K562 (cell line): ENCODE results near the gene TLX3. TPM values are rescaled to one million over a fixed set of nuclear protein-coding genes. Genes with fewer than 3 reads are reported as not detected.

Experiments
- ATAC-seq: fragments of 200-7000 bp; cut with Tn5 transposase; 3 replicates; pipeline ENCODE4 v1.9.1; 2020; ENCODE audit warnings: moderate library complexity
- BruUV-seq: library from RNA; stranded (reverse); fragments of 400-500 nt; replicated peaks from 2 replicates; lab custom pipeline; 2021; lab: Mats Ljungman, UMichigan
- CTCF ChIA-PET: fragments of 300-600 bp; formaldehyde crosslinking; extraction: SDS; loops from one replicate; lab custom pipeline; 2021; ENCODE audit warnings: low intra/inter-chr PET ratio; lab: Yijun Ruan, JAX
- POLR2A ChIA-PET: fragments of 300-600, 350-650 bp; sonication (Branson Sonifier 250); formaldehyde crosslinking; extraction: SDS; loops from one replicate; lab custom pipeline; 2021; ENCODE audit warnings: antibody characterized with exemption, inconsistent platforms; lab: Yijun Ruan, JAX
- DNase-seq, 4 experiments: peaks; one replicate each; pipeline versions ENCODE4 v3.0.0 to v3.0.0-alpha.2; 2011 to 2018; ENCODE audit warnings: low spot score in 3 of 4, mixed read lengths in 3 of 4; ENCODE audit errors: extremely low read depth in 1 of 4
- FAIRE-seq: peaks from 2 replicates; lab custom pipeline; 2011; peaks lifted over from hg19 to GRCh38; lab: Jason Lieb, UNC
- H2AFZ ChIP-seq: 2 replicates; pipeline ENCODE4 v1.6.0; 2011; ENCODE audit warnings: low read depth, low read length, control low read depth, inconsistent platforms
- H3K27ac ChIP-seq: fragments of 200-600 bp; 3 replicates; pipeline ENCODE4 v1.8.0; 2011; ENCODE audit warnings: low read depth, mild to moderate bottlenecking, control low read depth, inconsistent platforms, low read length, moderate library complexity, mixed read lengths; ENCODE audit errors: extremely low read depth
- H3K27me3 ChIP-seq, 2 experiments: fragments of 300-600 bp in 1 of 2; 2 replicates in 1 of 2; 3 replicates in 1 of 2; pipeline versions ENCODE4 v1.6.0 to v1.8.0; 2011; ENCODE audit warnings: inconsistent platforms in 2 of 2, low read length in 2 of 2, mild to moderate bottlenecking in 1 of 2, mixed read lengths in 1 of 2, moderate library complexity in 1 of 2; ENCODE audit not compliant: control insufficient read depth in 2 of 2, insufficient read depth in 2 of 2
- H3K36me3 ChIP-seq: fragments of 300-600 bp; 3 replicates; pipeline ENCODE4 v1.8.0; 2011; ENCODE audit warnings: mild to moderate bottlenecking, low read length, inconsistent platforms; ENCODE audit not compliant: control insufficient read depth, insufficient read depth
- H3K4me1 ChIP-seq, 2 experiments: fragments of 200-600 bp in 1 of 2; replicated peaks in 1 of 2; 2 replicates in 1 of 2; 3 replicates in 1 of 2; pipeline versions ENCODE4 v1.5.1 to v1.8.0; 2011; ENCODE audit warnings: inconsistent platforms in 2 of 2, low read length in 2 of 2, mild to moderate bottlenecking in 1 of 2, mixed read lengths in 1 of 2, moderate library complexity in 1 of 2; ENCODE audit not compliant: control insufficient read depth in 2 of 2, insufficient read depth in 2 of 2
- H3K4me2 ChIP-seq: 2 replicates; pipeline ENCODE4 v1.6.1; 2011; ENCODE audit warnings: low read length, control low read depth, inconsistent platforms, mixed read lengths; ENCODE audit not compliant: insufficient read depth
- H3K4me3 ChIP-seq: fragments of 200-600 bp; sonication (generic), shearing (Covaris generic); 2 replicates; pipeline ENCODE4 v1.5.1; 2016; ENCODE audit warnings: control low read depth, inconsistent platforms
- H3K79me2 ChIP-seq: fragments of 200-600 bp; 3 replicates; pipeline ENCODE4 v1.8.0; 2011; ENCODE audit warnings: low read length, inconsistent platforms; ENCODE audit not compliant: control insufficient read depth, insufficient read depth
- H3K9ac ChIP-seq, 2 experiments: 2 replicates each; pipeline versions ENCODE4 v1.6.0 to v1.6.1; 2011; ENCODE audit warnings: low read depth in 2 of 2, low read length in 2 of 2, control low read depth in 1 of 2, inconsistent platforms in 1 of 2, mild to moderate bottlenecking in 1 of 2, mixed read lengths in 1 of 2; ENCODE audit not compliant: insufficient read depth in 1 of 2
- H3K9me1 ChIP-seq: one replicate; pipeline ENCODE4 v1.6.0; 2011; ENCODE audit warnings: inconsistent platforms, mild to moderate bottlenecking, low read length, moderate library complexity; ENCODE audit not compliant: control insufficient read depth, insufficient read depth
- H3K9me3 ChIP-seq: replicated peaks from 2 replicates; pipeline ENCODE4 v1.5.1; 2011; ENCODE audit warnings: low read depth, low read length, inconsistent platforms; ENCODE audit not compliant: control insufficient read depth, insufficient read depth
- H4K20me1 ChIP-seq: replicated peaks from 2 replicates; pipeline ENCODE4 v1.6.1; 2011; ENCODE audit warnings: low read length, inconsistent platforms, mixed read lengths; ENCODE audit not compliant: control insufficient read depth, insufficient read depth
- ARID2 ChIP-seq: fragments of 450-650 bp; IDR thresholded peaks from 2 replicates; pipeline ENCODE4 v1.6.1; 2017; ENCODE audit warnings: antibody characterized with exemption, mild to moderate bottlenecking
- CCAR2 ChIP-seq: fragments of 200-400 bp; formaldehyde crosslinking; IDR thresholded peaks from 2 replicates; pipeline ENCODE4 v1.6.1; 2017; ENCODE audit warnings: mild to moderate bottlenecking, low read depth, low read length
- CHAMP1 ChIP-seq: fragments of 450-650 bp; IDR thresholded peaks from 2 replicates; pipeline ENCODE4 v1.6.1; 2016; ENCODE audit warnings: mild to moderate bottlenecking
- DPF2 ChIP-seq: fragments of 450-650 bp; IDR thresholded peaks from 2 replicates; pipeline ENCODE4 v1.6.1; 2016
- ETS2 ChIP-seq: IDR thresholded peaks from 2 replicates; pipeline ENCODE4 v1.6.1; 2016; ENCODE audit warnings: borderline replicate concordance, missing genetic modification characterization, mild to moderate bottlenecking, moderate library complexity, missing compliant biosample characterization; ENCODE audit not compliant: poor library complexity, severe bottlenecking
- HDGF ChIP-seq: fragments of 450-650 bp; IDR thresholded peaks from 2 replicates; pipeline ENCODE4 v1.6.1; 2016
- HOMEZ ChIP-seq: fragments of 250-450 bp; sonication (Bioruptor Pico); IDR thresholded peaks from 2 replicates; pipeline ENCODE4 v1.4.0; 2020; ENCODE audit warnings: mild to moderate bottlenecking, moderate library complexity
- IFI16 ChIP-seq: fragments of 250-450 bp; sonication (Bioruptor Pico); IDR thresholded peaks from 2 replicates; pipeline ENCODE4 v2.1.2; 2022; ENCODE audit warnings: mild to moderate bottlenecking, inconsistent platforms
- MAFF ChIP-seq: IDR thresholded peaks from 2 replicates; pipeline ENCODE4 v1.6.1; 2012; ENCODE audit warnings: low read length, improper control_type of control experiment
- MAFG ChIP-seq: fragments of 450-650 bp; conservative IDR thresholded peaks from 2 replicates; pipeline ENCODE4 v1.6.1; 2016; ENCODE audit warnings: missing genetic modification characterization, missing compliant biosample characterization
- SIRT6 ChIP-seq: IDR thresholded peaks from one replicate; pipeline ENCODE4 v1.6.1; 2012; ENCODE audit warnings: low read depth, mild to moderate bottlenecking, control low read depth, inconsistent platforms, low read length, moderate library complexity
- TCF3 ChIP-seq: sonication (generic); formaldehyde crosslinking; IDR thresholded peaks from 2 replicates; pipeline ENCODE4 v1.4.0; 2020; ENCODE audit warnings: mild to moderate bottlenecking, missing genetic modification reagents
- ZBTB8A ChIP-seq: fragments of 450-650 bp; IDR thresholded peaks from 2 replicates; pipeline ENCODE4 v1.6.1; 2018; ENCODE audit warnings: mild to moderate bottlenecking, moderate library complexity; ENCODE audit not compliant: partially characterized antibody
- ZKSCAN1 ChIP-seq: fragments of 150-350 bp; IDR thresholded peaks from 2 replicates; pipeline ENCODE4 v1.6.1; 2016; ENCODE audit warnings: low read depth, low read length
- ZNF282 ChIP-seq: sonication (generic); formaldehyde crosslinking; IDR thresholded peaks from 2 replicates; pipeline ENCODE4 v1.8.1; 2023; ENCODE audit warnings: missing genetic modification reagents
- WGBS: fragments of 100-300 bp; shearing (Covaris generic); methylation state at CpG from one replicate; pipeline ENCODE4 v1.1.6; 2016; ENCODE audit warnings: low coverage, mixed read lengths; ENCODE audit not compliant: insufficient coverage; ENCODE audit errors: missing lambda C conversion rate; 5-methylcytosine and 5-hydroxymethylcytosine counted together
- in situ Hi-C: fragments of 300-500 bp; cut with MboI; formaldehyde crosslinking; loops from 4 replicates; pipeline ENCODE4 v1.15.0; 2018; ENCODE audit warnings: inconsistent platforms, mixed read lengths
- intact Hi-C: fragments of 100-400 bp; cut with micrococcal nuclease; formaldehyde crosslinking; loops from 2 replicates; pipeline ENCODE4 v1.14.2; 2022
- polyA plus RNA-seq, 8 experiments: library from polyadenylated mRNA; depleted of rRNA in 4 of 8; stranded (reverse) in 5 of 8; unstranded in 3 of 8; fragments of >200 nt; fragmentation: Nextera tagmentation in 2 of 8; fragmentation: Illumina TruSeq in 1 of 8; extraction: Ambion mirVana in 2 of 8; extraction: Trizol in 1 of 8; gene quantifications; 2 replicates each; pipeline versions ENCODE4 v1.2.1 to v1.2.3, GENCODE V29; 2011 to 2014; ENCODE audit warnings: inconsistent platforms in 1 of 8, missing spikeins in 1 of 8
- total RNA-seq, 7 experiments: library from RNA; depleted of rRNA in 6 of 7; stranded (reverse); fragments of >200 nt in 6 of 7; fragmentation: Illumina TruSeq in 2 of 7; extraction: Trizol in 2 of 7; gene quantifications; 2 replicates each; pipeline versions ENCODE4 v1.2.1 to v1.2.3, GENCODE V29; 2011 to 2021; ENCODE audit warnings: low replicate concordance in 1 of 7
- TF ChIP-seq, protein P1 (sequence below): fragments of 250-450 bp; sonication (Bioruptor Pico); IDR thresholded peaks from 2 replicates; pipeline ENCODE4 v1.4.0; 2020; ENCODE audit warnings: mild to moderate bottlenecking
- TF ChIP-seq, protein P2 (sequence below): sonication (generic); formaldehyde crosslinking; IDR thresholded peaks from 2 replicates; pipeline ENCODE4 v1.8.0; 2022; ENCODE audit warnings: missing genetic modification reagents, mild to moderate bottlenecking, moderate library complexity, borderline replicate concordance

The TLX3 gene
- total and polyA plus RNA-seq, 9 of the 15 experiments (the other 6 are each of a cell fraction or from before 2014, with no cell fraction given): not detected

DNA sequence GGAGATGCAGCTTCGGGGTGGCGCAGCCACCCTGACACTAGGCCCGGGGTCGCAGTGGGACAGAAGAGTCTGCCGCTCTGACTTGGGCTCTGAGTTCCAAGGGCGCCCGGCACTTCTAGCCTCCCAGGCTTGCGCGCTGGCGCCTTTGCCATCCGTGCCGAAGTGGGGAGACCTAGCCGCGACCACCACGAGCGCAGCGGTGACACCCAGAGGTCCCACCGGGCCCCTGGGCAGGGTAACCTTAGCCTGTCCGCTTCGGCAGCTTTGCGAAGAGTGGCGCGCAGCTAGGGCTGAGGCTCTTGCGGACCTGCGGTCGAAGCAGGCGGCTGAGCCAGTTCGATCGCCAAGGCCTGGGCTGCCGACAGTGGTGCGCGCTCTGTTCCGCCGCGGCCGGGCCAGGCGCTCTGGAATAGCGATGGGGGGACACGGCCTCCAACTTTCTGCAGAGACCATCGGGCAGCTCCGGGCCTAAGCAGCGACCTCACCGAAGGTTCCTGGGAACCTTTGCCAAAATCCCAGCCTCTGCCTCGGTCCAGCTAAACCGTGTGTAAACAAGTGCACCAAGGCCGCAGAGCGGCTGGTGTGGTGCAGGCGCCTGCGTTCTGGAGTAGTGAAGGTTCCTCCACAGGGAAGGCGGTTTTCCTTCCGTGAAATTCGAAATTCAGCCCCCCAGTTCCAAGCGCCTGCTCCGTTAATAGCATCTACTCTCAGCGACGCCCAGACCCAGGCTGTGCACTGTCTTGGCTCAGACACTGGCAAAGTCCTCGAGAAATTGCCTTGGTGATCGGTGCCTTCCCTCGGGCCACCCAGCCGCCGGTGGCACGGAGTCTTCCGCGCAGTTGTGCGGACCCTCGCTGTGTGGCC, 7.4 kb downstream of the TLX3 start:
- ChIA-PET CTCF (no interaction called here), POLR2A (no interaction called here)
- in situ Hi-C loops (no loop called here), intact Hi-C loops (no loop called here)
- Histone ChIP-seq H3K4me2 (no peak overlapping the region), H3K27me3 (peaks cover 9 to 65% of the 10 kb centered on the region in 2 experiments; a peak in 3 of 5 replicates), H3K36me3 (no peaks in the 10 kb centered on the region), H3K9me3 (no peaks in the 10 kb centered on the region), H3K9ac (no peak overlapping the region), H3K4me1 (peaks cover 0 to 8% of the 10 kb centered on the region in 2 experiments; a peak in 2 of 5 replicates), H2AFZ (no peak overlapping the region), H3K9me1 (no peaks in the 10 kb centered on the region), H3K4me3 (no peak overlapping the region), H3K79me2 (no peaks in the 10 kb centered on the region), H4K20me1 (no peaks in the 10 kb centered on the region), H3K27ac (no peak overlapping the region)
- FAIRE-seq (no peak), DNase-seq (no peak), ATAC-seq (no peak)
- WGBS: 10% methylated on average over 47 of the region's 66 CpGs
- BruUV-seq: no TSS peak
- TF ChIP-seq ARID2 (no peak), DPF2 (no peak), MAFG (tag) (no peak), MAFF (no peak), ZBTB8A (no peak), TCF3 (CRISPR knock-in tag) (no peak), HDGF (no peak), SIRT6 (no peak), IFI16 (CRISPR knock-in tag) (no peak), ZNF282 (CRISPR knock-in tag) (no peak), HOMEZ (CRISPR knock-in tag) (no peak), CHAMP1 (no peak), CCAR2 (no peak), ETS2 (tag) (no peak), ZKSCAN1 (no peak)
- TF ChIP-seq, protein P1, sequence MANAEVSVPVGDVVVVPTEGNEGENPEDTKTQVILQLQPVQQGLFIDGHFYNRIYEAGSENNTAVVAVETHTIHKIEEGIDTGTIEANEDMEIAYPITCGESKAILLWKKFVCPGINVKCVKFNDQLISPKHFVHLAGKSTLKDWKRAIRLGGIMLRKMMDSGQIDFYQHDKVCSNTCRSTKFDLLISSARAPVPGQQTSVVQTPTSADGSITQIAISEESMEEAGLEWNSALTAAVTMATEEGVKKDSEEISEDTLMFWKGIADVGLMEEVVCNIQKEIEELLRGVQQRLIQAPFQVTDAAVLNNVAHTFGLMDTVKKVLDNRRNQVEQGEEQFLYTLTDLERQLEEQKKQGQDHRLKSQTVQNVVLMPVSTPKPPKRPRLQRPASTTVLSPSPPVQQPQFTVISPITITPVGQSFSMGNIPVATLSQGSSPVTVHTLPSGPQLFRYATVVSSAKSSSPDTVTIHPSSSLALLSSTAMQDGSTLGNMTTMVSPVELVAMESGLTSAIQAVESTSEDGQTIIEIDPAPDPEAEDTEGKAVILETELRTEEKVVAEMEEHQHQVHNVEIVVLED (CRISPR knock-in tag): no peak
- TF ChIP-seq, protein P2, sequence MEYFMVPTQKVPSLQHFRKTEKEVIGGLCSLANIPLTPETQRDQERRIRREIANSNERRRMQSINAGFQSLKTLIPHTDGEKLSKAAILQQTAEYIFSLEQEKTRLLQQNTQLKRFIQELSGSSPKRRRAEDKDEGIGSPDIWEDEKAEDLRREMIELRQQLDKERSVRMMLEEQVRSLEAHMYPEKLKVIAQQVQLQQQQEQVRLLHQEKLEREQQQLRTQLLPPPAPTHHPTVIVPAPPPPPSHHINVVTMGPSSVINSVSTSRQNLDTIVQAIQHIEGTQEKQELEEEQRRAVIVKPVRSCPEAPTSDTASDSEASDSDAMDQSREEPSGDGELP (CRISPR knock-in tag): no peak
